GDM1 (cell line): ENCODE data around the gene INPPL1.
"Not testable (repeated sequence)": the region's sequence is repeated elsewhere in the genome, so short reads cannot be mapped to it uniquely, and the experiment has no call there.

Experiments used
- DNase-seq: peaks from one replicate; lab custom pipeline; 2025; lab: John Stamatoyannopoulos, UW

INPPL1 gene

DNA sequence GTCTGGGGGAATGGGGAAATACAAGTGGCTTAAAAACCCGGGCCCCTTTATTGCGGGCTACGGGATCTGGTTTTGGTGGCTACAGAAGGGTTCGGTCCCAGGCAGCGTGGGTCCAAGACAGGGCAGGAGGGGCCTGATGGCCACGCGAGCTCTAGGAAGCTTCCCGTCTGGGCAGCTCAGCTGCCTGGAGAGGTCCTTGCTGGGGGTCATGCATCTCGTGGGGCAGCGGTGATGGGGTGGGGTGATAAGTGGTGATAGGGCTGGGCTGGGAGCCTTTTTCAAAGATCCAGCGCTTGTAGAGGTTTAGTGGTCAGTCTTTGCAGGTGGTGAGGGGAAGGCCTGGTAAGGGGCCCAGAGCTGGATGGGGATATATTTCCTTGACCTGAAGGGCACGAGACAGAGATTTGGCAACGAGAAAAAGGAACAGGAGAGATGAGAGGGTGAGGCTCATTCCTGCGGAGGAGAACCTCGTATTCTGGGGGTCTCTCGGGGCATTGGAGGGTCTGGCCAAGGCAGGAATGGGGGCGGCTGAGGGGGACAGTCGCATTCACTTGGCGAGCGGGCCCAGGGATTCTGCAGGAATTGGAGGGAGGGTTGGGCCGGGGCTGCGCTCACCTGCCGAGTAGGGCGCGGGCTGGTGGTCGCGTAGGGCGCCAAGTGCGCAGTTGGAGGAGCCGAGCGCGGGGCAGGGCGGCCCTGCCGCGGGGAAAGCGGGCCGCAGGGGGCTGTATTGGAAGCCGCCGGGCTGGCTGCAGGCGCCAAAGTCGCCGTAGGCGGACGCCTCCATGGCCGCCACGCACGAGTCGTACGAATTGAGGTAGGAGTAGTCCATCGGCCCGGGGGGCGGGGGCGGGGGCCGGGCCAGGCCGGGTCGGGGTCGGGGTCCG, 18.8 kb downstream of the INPPL1 start:
- no peak for DNase-seq

DNA sequence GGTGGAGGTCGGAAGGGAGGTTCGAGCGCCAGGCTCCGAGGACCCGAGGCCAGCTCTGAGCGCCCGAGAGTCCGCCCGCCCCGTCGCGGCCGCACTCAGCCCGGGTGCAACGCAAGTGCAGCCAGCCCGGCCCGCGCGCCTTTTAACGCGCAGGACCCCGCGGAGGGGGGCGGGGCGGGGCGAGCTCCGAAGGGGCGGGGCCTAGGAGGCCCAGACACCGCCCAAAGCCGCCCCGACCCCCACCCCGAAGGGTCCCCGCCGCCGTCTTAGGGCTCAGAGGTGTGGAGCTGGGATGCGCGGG, 19.4 kb downstream of the INPPL1 start, which contains the start of gene PHOX2A:
PHOX2A (minus strand) TSS at position 117 of the 301 bp plus-strand sequence. CDS start 172 bp downstream, outside the sequence.
- no peak for DNase-seq

DNA sequence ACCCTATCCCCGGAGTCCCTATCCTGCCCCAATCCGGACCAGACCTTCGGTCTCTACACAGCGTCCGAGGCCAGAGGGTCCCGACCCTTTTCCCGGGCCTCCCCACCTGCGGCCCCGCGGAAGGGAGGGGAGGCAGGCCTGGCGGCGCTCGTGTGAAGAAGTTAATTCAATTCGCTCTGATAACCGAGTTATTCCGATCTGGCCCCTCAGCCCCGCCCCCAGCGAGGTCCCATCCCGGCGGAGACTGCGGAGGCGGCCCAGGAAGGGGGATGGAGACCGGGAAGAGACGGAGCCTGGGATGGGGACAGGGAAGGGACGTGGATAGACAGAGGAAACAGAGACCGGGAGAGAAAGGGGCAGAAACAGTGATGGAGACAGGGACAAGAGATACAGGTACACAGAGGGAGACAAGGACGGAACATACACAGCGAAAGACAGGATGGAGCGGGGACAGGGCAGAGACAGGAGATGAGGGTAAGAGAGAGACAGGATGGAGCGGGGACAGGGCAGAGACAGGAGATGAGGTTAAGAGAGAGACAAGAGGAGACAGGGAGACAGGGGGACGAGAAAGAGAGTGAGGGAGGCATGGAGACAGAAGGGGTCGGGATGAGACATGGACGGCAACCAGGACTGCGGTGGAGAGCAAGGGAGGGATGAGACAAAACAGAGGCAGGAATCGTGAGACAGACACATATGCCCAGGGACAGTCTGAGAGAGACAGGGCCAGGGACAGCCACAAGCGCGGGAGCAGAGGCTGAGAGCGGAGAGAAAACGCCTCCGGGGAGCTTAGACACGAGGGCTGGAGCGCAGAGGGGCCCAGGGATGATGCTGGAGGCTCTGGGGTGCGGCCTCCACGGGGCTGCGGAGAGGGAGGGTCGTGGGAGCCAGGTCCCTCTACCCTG, 20.0 kb downstream of the INPPL1 start:
- no peak for DNase-seq

DNA sequence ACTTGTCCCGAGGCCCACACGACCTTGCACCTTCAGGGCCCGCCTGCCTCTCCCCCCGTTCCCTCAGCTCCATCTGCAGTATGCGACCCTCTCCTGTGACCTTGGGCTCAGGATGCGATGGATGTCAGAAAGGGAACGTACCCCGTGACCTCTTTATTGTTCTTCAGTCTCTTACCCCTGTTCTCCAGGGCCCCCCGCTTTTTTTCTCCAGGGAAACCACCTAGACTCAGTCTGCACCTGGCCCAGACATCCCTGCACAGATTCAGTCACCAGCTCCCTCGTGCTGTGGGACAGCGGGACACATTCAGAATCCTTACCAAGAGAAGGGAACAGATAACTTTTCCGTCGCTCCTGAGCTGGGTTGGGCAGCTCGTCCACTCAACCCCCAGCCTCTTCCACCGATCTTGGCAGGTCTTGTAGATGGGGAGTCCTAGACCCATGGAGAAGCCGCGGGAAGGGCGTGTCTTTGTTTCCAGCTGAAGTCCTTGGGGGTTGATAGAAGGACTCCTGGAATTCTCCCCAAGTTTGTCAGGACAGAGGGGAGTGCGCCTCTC, 20.8 kb downstream of the INPPL1 start:
- DNase-seq: no peak

DNA sequence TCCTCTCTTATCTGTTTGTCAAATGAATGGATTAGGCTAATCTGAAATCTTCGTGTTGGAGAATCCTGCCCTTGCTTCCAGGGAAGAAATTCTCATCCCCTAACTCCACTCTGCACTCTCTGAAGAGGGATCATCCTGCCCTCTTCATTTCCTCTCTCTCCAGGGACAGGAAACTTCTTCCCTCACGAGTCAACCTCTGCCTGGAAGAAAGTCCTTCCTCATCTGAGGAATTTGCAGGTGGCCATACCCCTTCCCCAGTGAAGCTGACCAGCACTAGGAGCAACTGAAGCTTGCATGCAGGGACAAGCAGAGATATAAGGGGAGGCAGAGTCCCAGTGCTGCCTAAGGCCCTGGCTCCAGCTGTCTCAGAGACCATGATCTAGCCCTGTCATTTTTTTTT, 23.0 kb downstream of the INPPL1 start:
- no peak for DNase-seq

DNA sequence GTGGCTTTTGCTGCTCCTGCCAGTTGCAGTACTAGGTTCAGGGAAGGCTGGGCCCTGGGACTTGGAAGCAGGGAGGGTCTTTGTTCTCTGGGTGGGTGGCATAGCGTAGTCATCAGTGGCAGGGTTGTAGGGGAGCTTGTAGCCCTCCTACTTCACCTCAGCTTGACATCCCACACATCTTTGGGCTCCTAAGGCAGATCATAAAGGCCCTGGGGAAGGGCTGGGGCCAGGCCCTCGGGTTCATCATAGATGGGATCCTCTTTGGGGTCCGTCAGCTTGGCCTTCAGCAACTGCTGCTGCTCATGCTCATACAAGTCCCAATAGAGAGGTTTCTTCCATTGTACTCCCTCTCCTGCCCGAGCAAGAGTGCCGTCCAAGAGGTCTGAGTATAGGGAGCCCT, 25.4 kb downstream of the INPPL1 start:
- DNase-seq: no peak

DNA sequence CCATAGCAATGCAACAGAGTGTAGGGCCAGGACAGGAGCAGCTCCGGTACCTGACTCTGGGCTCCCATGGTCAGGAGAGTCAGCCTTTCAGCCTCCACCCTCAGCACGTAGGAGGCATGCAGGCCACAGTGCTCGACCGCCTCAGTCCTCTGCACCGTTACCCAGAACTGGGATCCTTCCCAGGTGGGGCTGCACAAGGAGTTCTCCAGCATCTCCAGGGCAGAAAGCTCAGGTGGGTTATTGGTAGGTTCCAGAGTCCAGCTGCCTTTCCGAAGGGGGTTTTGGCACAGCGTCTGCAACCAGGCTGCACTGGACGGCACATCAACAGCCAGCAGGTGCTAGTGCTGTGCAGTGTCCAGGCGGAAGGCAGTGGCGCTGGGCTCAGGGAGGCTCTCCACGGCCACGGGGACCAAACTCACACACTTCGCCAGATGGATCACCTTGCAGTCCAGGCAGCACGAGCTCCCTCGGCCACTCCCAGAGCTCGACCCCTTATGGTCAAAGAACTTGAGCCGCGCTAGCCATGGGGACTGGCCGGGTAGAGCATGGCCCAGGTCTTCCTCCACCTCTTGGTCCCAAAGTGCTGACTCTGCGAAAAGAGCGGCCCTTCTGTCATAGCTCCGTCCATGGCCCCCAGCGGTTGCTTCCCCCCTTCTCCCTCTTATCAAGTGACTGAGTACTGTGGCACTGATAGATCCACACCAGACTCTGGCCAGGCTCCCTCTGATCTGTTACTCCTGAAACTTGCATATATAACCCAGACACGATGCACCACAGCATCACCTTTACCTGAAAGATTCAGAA, 26.3 kb downstream of the INPPL1 start:
- no peak for DNase-seq

DNA sequence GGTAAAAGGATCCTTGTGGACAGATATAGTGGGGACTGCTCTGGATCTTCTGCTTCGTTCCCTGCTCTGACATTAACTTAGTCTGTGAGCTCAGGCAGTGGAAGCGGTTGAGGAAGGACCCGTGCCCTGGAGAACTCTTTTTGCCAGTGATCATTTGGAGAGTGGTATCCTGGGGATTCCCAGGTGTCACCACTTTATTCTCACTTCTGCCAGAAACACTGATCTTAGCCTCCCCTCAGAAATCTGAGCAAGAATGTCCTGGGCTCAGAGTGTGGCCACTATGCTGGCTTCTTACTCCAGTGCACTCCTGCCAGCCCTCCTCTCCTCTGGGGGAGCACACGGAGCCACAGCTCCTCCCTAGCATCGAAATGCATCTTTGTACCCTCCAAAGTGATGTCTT, 27.0 kb downstream of the INPPL1 start:
- DNase-seq: no peak

DNA sequence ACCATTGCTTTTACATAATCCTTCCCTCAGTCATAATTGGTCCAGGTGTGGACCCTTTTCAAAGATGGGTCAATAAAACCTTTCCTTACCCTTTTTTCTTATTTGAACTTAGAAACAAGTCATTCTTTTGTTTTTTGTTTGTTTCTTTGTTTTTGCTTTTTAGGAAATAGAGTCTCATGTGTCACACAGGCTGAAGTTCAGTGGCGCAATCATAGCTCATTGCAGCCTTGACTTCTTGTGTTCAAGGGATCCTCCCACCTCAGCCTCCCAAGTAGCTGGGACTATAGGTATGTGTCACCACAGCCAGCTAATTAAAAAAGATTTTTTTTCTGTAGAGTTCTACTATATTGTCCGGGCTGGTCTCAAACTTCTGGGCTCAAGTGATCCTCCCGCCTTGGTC, 28.8 kb downstream of the INPPL1 start:
- no peak for DNase-seq

DNA sequence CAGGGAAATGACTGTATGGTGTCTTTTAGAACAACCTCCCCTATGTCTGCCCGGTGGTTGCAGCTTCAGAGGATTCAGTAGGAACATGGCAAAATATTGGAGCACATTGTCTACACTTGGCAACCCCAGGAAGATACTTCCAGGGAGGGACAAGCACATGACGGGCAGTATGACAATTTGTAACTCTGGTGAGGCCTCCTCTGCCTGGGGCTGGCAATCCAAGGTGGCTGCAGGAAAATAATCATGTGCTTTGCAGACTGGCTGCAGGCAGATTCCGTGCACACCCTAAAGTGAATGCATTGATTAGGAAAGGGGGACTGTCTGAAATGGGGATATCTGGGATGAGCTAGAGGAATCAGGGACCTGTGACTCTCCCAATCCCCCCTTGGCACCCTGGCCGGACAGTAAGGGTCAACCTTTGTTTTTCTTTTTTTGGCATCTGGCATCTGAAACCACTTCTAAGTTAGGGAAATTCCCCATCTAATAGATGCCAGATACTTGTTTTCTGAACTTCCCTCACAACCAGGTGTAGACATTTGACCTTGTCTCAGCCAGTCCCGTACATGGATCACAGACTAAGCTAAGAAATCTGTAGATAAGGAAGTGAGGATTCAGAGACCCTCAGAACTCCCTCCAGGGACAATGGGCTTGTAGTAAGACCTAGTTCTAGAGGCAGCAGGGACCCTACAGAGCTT, 29.9 kb downstream of the INPPL1 start:
- no peak for DNase-seq

DNA sequence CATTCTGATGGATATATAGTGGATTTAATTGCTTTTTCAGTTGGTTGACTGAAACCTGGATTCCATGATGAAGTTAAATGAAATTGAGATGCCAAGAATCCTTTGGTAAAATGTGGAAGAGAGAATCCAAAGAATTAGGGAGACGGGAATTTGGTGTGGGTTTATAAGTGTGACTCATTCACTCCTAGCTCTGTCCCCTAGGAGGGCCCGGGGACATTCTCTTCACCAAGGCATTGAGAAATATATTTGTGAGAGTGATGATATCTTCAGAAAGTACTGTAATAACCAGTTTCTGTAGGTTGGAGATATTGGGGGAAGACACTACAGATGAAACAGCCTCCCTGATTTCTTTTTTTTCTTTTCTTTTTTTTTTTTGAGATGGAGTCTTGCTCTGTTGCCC, 33.0 kb downstream of the INPPL1 start:
- no peak for DNase-seq

DNA sequence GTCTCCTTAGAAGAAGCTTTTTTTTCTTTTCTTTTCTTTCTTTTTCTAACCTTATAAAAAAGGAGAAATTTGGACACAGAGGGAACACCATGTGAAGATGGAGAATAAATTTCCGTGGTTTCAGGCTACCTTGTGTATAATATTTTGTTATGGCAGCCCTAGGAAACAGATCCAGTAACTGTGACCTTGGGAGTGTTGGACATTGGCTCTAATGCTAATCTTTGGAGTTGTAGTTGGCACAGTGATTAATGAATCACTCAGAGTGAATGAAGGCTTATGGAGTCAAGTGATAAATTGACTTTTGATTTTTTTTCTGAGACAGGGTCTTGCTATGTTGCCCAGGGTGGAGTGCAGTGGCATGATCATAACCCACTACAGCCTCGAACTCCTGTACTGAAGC, 34.9 kb downstream of the INPPL1 start:
- DNase-seq: no peak

DNA sequence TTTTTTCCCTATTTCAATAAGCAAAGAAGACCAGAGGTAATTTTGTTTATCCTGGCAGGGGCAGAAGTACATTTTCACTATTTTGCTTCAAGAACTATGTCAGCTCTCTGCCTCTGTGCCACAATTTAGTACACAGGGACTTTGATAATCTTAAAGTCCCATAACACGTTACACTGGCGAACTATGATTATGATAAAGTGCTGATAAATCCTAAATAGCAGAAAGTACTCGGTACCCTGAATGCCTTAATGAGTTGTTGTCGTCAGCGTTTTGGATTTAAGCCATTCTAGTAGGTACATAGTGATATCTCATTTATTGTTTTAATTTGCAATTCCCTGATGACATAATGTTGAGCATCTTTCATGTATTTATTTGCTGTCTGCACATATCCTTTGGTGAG, 36.0 kb downstream of the INPPL1 start:
- no peak for DNase-seq

DNA sequence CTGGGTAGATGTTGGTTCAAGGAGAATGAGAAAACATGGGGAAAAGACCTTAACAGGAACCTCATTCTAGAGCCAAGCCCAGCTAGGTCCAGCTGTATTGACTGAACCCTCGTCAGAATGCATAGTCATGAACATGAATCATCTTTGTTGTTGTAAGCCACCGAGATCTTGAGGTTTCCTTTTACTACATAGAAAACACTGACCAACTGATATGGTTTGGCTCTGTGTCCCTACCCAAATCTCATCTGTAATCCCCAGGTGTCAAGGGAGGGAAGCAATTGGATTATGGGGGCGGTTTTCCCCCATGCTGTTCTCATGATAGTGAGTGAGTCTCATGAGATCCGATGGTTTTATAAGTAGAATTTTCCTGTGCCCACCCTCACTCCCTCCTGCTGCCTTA, 38.8 kb downstream of the INPPL1 start:
- DNase-seq: no peak

DNA sequence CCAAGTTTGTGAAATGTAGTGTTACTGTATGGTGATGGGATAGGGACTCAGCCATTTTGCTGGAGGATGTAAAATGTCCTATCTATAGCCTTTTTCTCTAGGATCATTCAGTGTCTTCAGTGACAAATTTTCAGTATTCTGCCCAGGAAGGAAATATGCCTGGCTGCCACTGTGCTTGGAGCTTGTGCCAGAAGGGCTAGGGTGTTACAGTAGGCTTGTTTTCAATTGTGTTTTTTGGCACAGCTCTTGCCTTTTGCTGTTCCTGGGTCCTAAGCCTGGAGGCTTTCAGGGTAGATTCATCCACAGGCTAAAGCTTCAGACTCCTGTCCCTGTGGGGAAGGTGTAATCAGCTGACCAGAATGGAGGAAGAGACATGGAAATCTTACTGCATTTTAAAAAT, 41.4 kb downstream of the INPPL1 start:
- DNase-seq: no peak

DNA sequence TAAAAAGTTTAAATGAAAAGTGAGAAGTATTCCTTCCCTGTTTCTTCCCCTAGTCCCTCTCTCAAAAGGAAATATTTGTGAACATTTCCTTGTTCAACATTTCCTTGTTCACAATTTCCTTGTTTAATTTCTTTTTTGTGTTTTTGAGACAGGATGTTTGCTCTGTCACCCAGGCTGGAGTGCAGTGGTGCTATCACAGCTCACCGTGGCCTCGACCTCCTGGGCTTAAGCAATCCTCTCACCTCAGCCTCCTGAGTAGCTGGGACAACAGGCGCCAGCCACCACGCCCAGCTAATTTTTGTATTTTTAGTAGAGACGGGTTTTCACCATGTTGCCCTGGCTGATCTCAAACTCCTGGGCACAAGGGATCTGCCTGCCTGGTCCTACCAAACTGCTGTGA, 42.4 kb downstream of the INPPL1 start:
- DNase-seq: not testable (repeated sequence)

DNA sequence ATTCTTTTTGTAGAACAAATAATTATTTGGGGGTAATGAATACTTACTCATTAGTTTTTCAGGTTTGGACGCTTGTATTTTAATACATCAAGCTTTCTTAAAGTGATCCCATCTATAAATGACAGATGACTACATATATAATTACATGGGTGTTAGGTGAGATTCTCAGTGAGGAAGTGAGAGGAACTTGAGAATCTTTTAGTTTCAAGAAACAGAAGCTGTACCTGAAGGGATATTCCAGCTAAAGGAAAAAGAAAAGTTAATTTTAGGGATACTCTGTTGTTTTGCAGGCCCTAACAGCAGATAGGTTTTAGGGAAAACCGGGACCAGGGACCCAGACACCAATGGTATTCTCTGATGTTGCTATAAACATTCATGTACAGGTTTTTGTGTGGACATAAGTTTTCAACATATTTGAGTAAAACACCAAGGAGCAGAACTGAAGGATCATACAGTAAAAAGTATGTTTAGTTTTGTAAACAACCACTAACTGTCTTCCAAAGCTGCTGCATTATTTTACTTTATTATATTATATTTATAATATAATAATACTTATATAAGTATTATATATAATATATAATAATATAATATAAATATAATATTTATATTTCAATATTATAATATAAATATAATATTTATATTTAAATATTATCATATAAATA, 43.5 kb downstream of the INPPL1 start:
- no peak for DNase-seq

DNA sequence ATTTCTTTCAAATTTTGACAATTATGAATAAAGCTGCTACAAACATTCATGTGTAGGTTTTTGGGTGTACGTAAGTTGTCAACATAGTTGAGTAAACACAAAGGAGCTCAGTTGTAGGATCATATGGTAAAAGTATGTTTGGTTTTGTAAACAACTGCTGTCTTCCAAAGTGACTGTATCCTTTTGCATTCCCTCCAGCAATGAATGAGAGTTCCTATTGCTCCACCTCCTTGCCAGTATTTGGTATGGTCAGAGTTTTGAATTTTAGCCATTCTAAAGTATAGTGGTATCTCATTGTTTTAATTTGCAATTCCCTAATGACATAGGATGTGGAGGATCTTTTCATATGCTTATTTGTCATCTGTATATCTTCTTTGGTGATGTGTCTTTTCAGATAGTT, 47.4 kb downstream of the INPPL1 start:
- DNase-seq: no peak

DNA sequence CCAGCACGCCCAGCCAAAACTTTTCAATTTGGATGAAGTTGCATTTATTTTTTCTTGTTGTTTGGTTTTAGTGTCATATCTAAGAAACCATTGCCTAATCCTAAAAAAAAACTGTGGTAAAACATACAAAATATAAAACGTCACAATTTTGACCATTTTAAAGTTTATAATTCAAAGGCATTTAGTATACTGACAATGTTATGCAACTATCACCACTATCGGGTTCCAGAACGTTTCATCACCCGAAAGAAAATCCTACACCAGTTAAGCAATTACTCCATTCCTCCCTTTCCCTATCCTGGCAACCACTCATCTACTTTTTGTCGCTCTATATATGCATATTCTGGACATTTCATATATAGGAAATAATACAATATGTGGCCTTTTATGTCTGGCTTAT, 49.9 kb downstream of the INPPL1 start:
- DNase-seq: no peak

DNA sequence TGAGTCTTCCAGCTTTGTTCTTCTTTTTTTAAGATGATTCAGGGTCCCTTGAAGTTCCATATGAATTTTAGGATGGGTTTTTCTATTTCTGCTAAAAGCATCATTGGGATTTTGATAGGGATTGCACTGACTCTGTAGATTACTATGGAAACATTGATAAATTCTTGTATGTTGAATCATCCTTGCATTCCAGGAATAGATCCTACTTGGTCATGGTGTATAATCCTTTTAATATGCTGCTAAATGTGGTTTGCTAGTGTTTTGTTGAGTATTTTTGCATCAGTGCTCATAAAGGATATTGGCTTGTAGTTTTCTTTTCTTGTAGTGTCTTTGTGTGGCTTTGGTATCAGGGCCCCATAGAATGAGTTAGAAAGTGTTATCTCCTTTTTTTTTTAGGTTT, 54.3 kb downstream of the INPPL1 start:
- DNase-seq: no peak

DNA sequence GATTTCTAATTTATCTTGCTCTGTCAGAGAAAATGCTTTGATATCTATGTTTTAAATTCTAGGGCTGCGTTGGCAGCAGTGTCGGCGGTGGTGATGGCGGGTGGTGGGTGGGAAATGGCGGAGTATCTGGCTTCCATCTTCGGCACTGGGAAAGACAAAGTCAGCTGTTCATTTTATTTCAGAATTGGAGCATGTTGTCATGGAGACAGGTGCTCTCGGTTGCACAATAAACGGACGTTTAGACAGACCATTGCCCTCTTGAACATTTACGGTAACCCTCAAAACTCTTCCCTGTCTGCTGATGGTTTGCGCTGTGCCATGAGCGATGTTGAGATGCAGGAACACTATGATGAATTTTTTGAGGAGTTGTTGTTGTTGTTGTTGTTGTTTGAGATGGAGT, 55.5 kb downstream of the INPPL1 start:
- no peak for DNase-seq
